H54 (cell line): ENCODE results near the gene DCUN1D4.
"Not testable (repeated sequence)": the region's sequence is repeated elsewhere in the genome, so short reads cannot be mapped to it uniquely, and the experiment has no call there.

Experiments
- DNase-seq: peaks from one replicate; pipeline ENCODE4 v3.0.0; 2011; ENCODE audit warnings: low spot score, mixed read lengths; ENCODE audit not compliant: insufficient read length
- FAIRE-seq: peaks from 3 replicates; lab custom pipeline; 2011; peaks lifted over from hg19 to GRCh38; lab: Jason Lieb, UNC
- POLR2A ChIP-seq: IDR thresholded peaks from 2 replicates; pipeline ENCODE4 v1.6.1; 2011; ENCODE audit warnings: low read depth, mild to moderate bottlenecking, low read length

DCUN1D4 gene

DNA sequence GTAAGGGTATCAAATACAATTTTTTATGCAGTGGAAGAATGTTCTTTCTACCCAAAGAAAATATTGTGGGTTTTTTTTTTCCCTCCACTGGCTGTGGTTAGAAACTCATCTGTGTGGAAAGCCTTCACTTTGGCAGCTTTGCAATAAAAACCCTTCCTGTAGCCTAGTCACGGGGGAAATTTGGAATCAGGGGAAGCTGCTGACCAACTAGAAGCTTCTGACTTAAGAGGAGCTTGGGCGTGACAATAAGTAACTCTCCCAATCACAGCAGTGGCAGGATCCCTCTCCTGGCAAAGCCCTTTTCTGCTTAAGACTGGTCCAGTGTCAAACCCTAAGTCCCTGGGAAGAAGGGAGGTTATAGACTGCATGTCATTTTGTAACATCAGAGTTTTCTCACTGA is 89.3 kb downstream of the DCUN1D4 start:
- no peak for TF ChIP-seq POLR2A
- FAIRE-seq (no peak), DNase-seq (no peak)

DNA sequence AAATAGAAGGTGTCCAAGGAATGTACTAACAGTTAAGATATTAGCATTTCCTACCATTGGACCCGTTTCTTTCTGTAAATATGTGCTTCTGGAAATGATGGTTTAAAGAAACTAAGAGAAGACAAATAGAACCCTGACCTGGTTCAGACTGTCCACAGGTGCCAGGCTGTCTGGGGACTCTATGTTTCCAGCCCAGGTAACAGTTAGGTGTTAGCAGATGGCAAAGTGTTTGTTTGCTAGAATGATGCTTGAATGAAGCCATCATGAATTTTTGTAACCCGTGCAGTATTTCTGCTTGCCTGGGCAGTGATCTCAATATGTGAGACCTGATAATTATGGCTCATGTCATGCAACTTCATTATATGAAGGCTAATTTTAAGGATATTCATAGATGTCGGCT is 89.7 kb downstream of the DCUN1D4 start:
- FAIRE-seq (no peak), DNase-seq (no peak)
- no peak for TF ChIP-seq POLR2A

- DNase-seq, FAIRE-seq: not testable (repeated sequence)
These were observed 97.5 kb downstream of the DCUN1D4 start for GRCh38 chr4:51940460-51940859.

DNA sequence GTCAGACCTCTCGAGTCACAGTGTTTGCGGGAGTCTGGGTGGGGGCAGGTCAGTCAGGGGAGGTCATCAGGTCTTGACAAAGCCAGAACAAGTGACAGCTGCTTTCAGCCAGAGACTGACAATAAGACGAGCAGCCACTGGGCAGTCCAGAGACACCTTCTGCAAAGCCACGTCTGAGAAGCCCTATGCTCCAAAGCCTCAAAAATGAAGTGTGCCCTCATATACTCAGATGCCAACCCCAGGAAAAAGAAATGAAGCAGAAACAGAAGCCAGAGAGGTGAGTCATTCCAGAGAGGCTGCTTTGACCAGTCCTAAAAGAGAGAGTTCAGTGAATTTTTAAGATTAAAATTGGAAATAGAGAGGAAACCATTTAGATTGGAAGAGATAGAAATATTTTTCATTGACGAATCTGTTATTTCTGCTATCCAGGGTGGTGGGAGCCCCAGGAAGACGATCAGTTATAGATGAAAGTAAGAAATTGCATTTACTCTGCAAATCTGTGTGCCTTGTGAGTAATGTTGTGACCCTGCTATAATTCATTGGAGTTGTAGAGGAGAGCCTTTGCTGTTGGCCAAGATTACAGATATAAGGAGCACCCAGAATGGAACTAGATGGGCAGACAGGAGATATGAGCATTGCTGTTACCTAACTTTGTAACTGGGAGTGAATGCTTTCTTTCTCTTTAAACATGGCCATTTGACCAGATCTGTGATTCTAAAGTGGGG is 99.3 kb downstream of the DCUN1D4 start:
- TF ChIP-seq POLR2A: no peak
- DNase-seq: peak; percentile 24
- no peak for FAIRE-seq

GRCh38 chr4:51942833-51943215 is 99.9 kb downstream of the DCUN1D4 start:
- FAIRE-seq (no peak), DNase-seq (no peak)
- TF ChIP-seq POLR2A: no peak

DNA sequence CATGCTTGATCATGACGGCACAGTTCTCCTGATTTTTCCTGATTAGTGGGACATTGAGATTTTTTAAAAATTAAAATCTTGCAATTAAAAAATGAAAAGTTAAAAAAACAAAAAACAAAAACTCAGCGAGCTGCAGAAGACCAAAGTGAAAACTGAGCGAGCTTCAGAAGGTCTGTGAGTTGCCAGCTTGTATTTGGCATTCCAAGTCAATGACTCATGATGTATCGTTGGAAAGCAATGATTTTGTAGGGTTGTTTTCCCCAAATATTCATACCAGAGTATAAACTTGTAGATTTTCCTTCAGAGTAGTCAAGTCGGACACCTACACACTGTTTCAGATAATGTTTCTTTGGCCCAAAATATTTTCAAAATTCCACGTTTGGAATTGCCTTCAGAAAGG is 100.3 kb downstream of the DCUN1D4 start:
- FAIRE-seq (no peak), DNase-seq (no peak)
- TF ChIP-seq POLR2A: no peak

DNA sequence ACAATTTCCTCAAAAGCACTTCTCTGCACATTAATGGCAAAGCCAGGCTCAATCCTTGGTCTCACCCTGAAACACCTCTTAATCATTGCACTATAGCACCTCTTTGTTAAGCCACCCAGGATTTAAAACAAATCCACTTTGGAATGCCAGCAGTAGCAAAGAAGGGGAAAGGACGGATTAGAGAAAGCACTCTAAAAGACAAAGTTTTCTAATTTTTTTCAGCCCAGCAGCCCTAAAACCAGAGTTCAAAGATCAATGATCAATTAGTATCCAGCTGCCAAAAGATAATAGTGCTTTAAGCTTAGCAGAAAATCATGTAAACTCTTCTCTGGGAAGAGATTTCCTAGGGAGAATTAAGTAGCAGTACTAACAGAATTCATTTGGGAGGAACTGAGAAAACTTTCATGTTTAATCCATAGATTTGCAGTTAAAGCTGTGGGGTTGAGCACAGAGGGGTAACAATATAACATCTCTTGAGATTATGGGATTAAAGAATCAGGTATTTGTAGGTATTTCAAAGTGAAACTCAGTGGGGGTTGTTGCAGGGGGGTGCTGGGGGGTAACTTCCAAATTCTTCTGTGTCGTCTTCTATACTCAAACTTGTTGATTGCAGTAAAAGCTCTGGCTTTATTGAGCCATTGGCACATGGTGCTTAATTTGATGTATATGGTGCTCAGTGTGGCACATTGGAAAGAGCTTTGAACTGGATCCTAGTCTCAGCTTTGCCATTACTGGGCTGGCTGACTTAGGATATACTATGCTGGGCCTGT is 115.4 kb downstream of the DCUN1D4 start:
- no peak for FAIRE-seq
- DNase-seq: no peak

GRCh38 chr4:51960486-51960885 is 117.5 kb downstream of the DCUN1D4 start:
- no peak for TF ChIP-seq POLR2A
- FAIRE-seq: no peak
- DNase-seq: no peak

More for the DNA sequence above, 115.4 kb downstream of the DCUN1D4 start:
- TF ChIP-seq POLR2A: no peak

- FAIRE-seq (no peak), DNase-seq (no peak)
- no peak for TF ChIP-seq POLR2A
These were observed 121.0 kb downstream of the DCUN1D4 start for GRCh38 chr4:51963841-51964517.

DNA sequence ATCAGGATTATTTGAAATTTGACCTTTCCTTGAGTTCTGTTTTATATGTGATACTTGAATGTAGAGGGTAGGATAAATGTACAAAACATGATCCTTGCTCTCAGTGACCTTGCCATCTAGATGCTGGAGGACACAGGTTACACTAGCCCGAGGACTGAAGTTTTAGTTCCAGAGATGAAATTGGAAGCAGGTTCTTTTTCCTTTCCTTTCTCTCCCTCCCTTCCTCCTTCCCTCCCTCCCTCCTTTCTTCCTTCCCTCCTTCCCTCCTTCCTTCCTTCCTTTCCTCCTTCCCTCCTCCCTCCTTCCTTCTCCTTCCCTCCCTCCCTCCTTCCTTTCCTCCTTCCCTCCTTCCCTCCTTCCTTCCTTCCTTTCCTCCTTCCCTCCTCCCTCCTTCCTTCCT is 122.9 kb downstream of the DCUN1D4 start:
- FAIRE-seq (no peak), DNase-seq (no peak)
- TF ChIP-seq POLR2A: no peak
